ENCODE results near the gene PMM1.

Gene PMM1

GRCh38 chr22:41556561-41556960 lies 33.1 kb downstream of the PMM1 start:
- DNase-seq (ENCODE audit: low read depth): no peak
- no peak overlapping the region for H3K4me3 ChIP-seq (ENCODE audit: low read depth, low read length)
- no peak for TF ChIP-seq MYC (IDR thresholded peaks at IDR 0.05; ENCODE audit: low read depth, low read length)
- no peak for TF ChIP-seq MAX (IDR thresholded peaks at IDR 0.05; ENCODE audit: low read depth, low read length)
- no peak for TF ChIP-seq POLR2A (IDR thresholded peaks at IDR 0.05; ENCODE audit: extremely low read depth, insufficient read length)
- TF ChIP-seq CTCF (IDR thresholded peaks at IDR 0.05; ENCODE audit: low read depth, low read length): no peak

- no peak for TF ChIP-seq POLR2A (IDR thresholded peaks at IDR 0.05; ENCODE audit: extremely low read depth, insufficient read length)
- no peak for TF ChIP-seq MAX (IDR thresholded peaks at IDR 0.05; ENCODE audit: low read depth, low read length)
- no peak for TF ChIP-seq CTCF (IDR thresholded peaks at IDR 0.05; ENCODE audit: low read depth, low read length)
- no peak for TF ChIP-seq MYC (IDR thresholded peaks at IDR 0.05; ENCODE audit: low read depth, low read length)
- H3K4me3 ChIP-seq (ENCODE audit: low read depth, low read length): no peak overlapping the region
- no peak for DNase-seq (ENCODE audit: low read depth)
Measured at GRCh38 chr22:41555325-41555982, 34.2 kb downstream of the PMM1 start.

- TF ChIP-seq MAX (IDR thresholded peaks at IDR 0.05; ENCODE audit: low read depth, low read length): no peak
- TF ChIP-seq POLR2A (IDR thresholded peaks at IDR 0.05; ENCODE audit: extremely low read depth, insufficient read length): no peak
- no peak for TF ChIP-seq CTCF (IDR thresholded peaks at IDR 0.05; ENCODE audit: low read depth, low read length)
- TF ChIP-seq MYC (IDR thresholded peaks at IDR 0.05; ENCODE audit: low read depth, low read length): no peak
- no peak for DNase-seq (ENCODE audit: low read depth)
- no peak overlapping the region for H3K4me3 ChIP-seq (ENCODE audit: low read depth, low read length)
Measured at GRCh38 chr22:41551877-41552582, 37.6 kb downstream of the PMM1 start.

- H3K4me3 ChIP-seq (ENCODE audit: low read depth, low read length): no peak overlapping the region
- DNase-seq (ENCODE audit: low read depth): no peak
- no peak for TF ChIP-seq CTCF (IDR thresholded peaks at IDR 0.05; ENCODE audit: low read depth, low read length)
- no peak for TF ChIP-seq POLR2A (IDR thresholded peaks at IDR 0.05; ENCODE audit: extremely low read depth, insufficient read length)
- TF ChIP-seq MAX (IDR thresholded peaks at IDR 0.05; ENCODE audit: low read depth, low read length): no peak
- no peak for TF ChIP-seq MYC (IDR thresholded peaks at IDR 0.05; ENCODE audit: low read depth, low read length)
Measured at GRCh38 chr22:41550952-41551491, 38.6 kb downstream of the PMM1 start.

- no peak for DNase-seq (ENCODE audit: low read depth)
- H3K4me3 ChIP-seq (ENCODE audit: low read depth, low read length): no peak overlapping the region
- TF ChIP-seq POLR2A (IDR thresholded peaks at IDR 0.05; ENCODE audit: extremely low read depth, insufficient read length): no peak
- no peak for TF ChIP-seq MAX (IDR thresholded peaks at IDR 0.05; ENCODE audit: low read depth, low read length)
- TF ChIP-seq CTCF (IDR thresholded peaks at IDR 0.05; ENCODE audit: low read depth, low read length): no peak
- TF ChIP-seq MYC (IDR thresholded peaks at IDR 0.05; ENCODE audit: low read depth, low read length): no peak
Measured at GRCh38 chr22:41548830-41549211, 40.8 kb downstream of the PMM1 start.

Measured in NB4 (cell line).